ENCODE results near the gene NEK8. TPM values are rescaled to one million over a fixed set of nuclear protein-coding genes. Genes with fewer than 3 reads are reported as not detected.
A peak's percentile ranks its signal among the peaks of the same experiment; 100 is the strongest.

The NEK8 gene
- total and polyA plus RNA-seq, 8 donors: 2.5 to 9.7 (median 4.4) TPM

DNA sequence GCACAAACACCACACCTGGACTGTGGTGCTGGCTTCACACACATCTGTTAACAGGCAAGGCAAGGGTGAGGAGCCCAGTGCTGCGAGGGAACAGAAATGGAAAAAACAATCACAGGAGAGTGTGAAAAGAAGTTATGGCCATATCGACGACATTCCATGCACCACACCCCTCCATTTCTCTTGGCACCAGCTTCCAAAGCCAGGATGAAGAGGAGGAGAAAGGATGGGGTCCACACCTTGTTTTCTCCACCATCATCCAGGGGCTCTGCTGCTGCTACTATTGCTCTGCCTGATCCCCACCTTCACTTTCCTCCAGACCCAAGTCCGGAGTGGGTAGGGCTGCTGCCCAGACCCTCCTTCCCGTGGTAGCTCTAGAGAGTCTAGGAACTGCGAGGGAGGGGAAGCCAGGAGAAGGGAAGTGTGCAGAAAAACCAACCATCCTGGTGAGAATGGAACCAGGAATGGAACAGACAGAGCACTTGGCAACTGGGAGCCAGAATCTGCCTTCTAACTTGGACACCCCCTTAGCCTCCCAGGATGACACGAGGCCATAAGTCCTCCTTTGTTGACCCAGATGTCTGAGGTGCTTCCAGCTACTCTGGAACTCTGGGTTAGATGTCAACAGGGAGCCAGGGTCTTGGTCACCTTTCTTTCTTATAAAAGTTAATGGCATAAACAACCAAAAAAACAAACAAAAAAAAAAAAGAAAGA lies 15.7 kb upstream of the NEK8 start:
- FAIRE-seq (no peak), DNase-seq (peak in 1 of 6 donors; percentile 3), ATAC-seq (no peak)
- Histone ChIP-seq H3K27me3 (no peaks in the 10 kb centered on the region), H3K4me1 (peaks cover 3 to 6% (median 5%) of the 10 kb centered on the region in 3 donors), H3K27ac (no peak overlapping the region), H3K4me3 (no peak overlapping the region), H3K9me3 (no peaks in the 10 kb centered on the region), H3K36me3 (no peaks in the 10 kb centered on the region)
- intact Hi-C loops (cut with DNase I): no loop called here
- 72 to 76% methylated on average over 7 of the region's 7 CpGs for WGBS, 2 donors
- TF ChIP-seq, protein P1, sequence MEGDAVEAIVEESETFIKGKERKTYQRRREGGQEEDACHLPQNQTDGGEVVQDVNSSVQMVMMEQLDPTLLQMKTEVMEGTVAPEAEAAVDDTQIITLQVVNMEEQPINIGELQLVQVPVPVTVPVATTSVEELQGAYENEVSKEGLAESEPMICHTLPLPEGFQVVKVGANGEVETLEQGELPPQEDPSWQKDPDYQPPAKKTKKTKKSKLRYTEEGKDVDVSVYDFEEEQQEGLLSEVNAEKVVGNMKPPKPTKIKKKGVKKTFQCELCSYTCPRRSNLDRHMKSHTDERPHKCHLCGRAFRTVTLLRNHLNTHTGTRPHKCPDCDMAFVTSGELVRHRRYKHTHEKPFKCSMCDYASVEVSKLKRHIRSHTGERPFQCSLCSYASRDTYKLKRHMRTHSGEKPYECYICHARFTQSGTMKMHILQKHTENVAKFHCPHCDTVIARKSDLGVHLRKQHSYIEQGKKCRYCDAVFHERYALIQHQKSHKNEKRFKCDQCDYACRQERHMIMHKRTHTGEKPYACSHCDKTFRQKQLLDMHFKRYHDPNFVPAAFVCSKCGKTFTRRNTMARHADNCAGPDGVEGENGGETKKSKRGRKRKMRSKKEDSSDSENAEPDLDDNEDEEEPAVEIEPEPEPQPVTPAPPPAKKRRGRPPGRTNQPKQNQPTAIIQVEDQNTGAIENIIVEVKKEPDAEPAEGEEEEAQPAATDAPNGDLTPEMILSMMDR (IDR thresholded peaks at IDR 0.05): no peak

DNA sequence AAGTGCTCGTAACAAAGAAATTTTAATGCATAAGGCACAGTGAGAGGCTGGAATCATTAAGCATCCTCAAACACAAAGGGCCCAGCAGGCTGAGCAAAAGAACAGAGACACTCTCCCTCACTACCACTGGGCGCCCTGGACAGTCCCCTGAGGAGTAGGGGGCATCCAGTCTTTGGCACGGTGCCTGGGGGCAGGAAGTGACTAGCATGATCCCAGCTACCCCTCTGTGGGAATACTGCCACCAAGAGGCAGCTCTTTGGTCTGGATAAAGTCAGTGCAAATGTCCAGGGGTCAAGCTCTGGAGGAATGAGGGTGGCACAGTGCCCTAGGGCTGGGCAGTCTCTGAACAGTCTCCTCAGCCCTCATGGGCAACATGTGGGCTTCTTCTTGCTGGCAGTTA lies 14.3 kb upstream of the NEK8 start:
- Histone ChIP-seq H3K27me3 (no peaks in the 10 kb centered on the region), H3K4me3 (no peak overlapping the region), H3K4me1 (peaks cover 5 to 10% (median 6%) of the 10 kb centered on the region in 3 donors), H3K27ac (no peak overlapping the region), H3K36me3 (no peaks in the 10 kb centered on the region), H3K9me3 (no peaks in the 10 kb centered on the region)
- TF ChIP-seq, protein P1 (IDR thresholded peaks at IDR 0.05): no peak
- ATAC-seq: no peak
- 72 to 88% methylated on average over 3 of the region's 3 CpGs for WGBS, 2 donors
- no peak for FAIRE-seq
- intact Hi-C loops (cut with DNase I): no loop called here
- DNase-seq: peak in 2 of 6 donors; percentile 53 to 72

DNA sequence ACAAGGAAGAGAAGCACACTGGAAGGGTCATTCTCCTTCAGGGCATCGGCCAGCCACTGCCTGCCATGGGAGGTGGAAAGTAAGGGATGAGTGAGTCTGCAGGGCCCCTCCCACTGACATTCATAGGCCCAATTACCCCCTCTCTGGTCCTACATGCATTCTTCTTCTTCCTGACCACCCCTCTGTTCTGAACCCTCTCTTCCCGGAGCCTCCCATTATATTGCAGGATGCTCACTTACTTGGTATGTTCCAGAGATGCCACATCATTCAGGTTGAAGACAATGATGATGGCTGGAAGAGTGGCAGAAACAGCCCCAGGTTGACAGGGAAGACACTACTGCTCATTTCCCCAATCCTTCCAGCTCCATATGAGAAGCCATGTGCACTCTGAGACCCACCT lies 13.4 kb upstream of the NEK8 start:
- no peak for FAIRE-seq
- TF ChIP-seq, protein P1 (IDR thresholded peaks at IDR 0.05): no peak
- DNase-seq: no peak
- Histone ChIP-seq H3K27me3 (no peaks in the 10 kb centered on the region), H3K4me1 (peaks cover 5 to 10% (median 6%) of the 10 kb centered on the region in 3 donors), H3K9me3 (no peaks in the 10 kb centered on the region), H3K36me3 (no peaks in the 10 kb centered on the region), H3K27ac (no peak overlapping the region), H3K4me3 (no peak overlapping the region)
- intact Hi-C loops (cut with DNase I): no loop called here
- 92 to 100% methylated on average over 2 of the region's 2 CpGs for WGBS, 2 donors
- no peak for ATAC-seq

DNA sequence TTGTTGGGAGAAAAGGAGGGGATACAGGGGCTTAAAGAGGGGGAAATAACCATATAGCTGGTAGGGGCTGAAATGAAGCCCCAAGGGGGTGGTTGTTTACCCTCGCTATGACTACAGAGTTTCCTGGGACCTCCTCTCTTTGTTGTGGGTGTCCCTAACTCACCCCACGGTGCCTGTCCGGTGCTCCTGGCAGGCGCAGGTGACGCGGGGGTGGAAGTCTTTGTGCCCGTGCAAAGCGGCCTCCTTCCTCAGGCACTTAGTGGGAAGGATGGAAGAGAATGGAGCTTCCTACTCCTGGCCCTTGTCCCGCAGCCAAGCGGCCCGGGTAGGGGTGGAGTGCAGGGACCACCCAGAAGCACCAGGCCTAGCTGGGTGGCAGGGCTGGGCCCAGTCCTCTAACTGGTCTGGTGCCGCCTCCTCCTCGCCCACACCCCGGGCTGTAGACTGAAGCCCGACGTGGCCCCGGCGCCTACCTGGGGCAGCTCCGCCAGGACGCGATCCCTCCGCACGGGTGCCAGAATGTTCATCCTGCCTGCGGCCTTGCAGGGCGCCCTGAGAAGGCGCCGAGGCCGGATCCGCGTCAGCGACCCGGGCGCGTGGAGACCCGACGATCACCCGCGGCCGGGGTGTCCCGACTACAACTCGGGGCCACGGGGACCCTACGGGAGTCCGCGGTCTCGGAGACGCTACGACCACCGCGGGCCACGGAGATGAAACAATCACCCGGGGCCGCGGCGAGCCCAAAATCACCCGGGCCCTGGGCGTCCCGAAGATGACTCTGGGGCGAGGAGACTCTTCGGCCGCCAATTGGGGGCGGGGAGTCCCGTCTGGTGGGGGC lies 11.6 kb upstream of the NEK8 start:
- DNase-seq (peak in 2 of 6 donors; percentile 48 to 81), FAIRE-seq (no peak), ATAC-seq (no peak)
- WGBS, 2 donors: 40 to 45% methylated on average over 56 to 63 of the region's 63 CpGs
- Histone ChIP-seq H3K36me3 (peaks cover 0 to 7% (median under 1%) of the 10 kb centered on the region in 3 donors), H3K27ac (peak overlapping the region in 2 of 4 donors; percentile 34 to 47), H3K4me3 (peak overlapping the region in 3 of 4 donors; percentile 7 to 39 (median 19)), H3K27me3 (no peaks in the 10 kb centered on the region), H3K9me3 (no peaks in the 10 kb centered on the region), H3K4me1 (peaks cover 11 to 18% (median 14%) of the 10 kb centered on the region in 3 donors)
- TF ChIP-seq, protein P1 (IDR thresholded peaks at IDR 0.05): no peak
- intact Hi-C loops (cut with DNase I): no loop called here
